SK-N-SH (cell line): ENCODE results near the gene PRKCH. TPM values are rescaled to one million over a fixed set of nuclear protein-coding genes. Genes with fewer than 3 reads are reported as not detected.

Experiments
- CTCF ChIA-PET: fragments of 300-600, 350-600 bp; formaldehyde crosslinking; extraction: SDS; loops from one replicate; lab custom pipeline; 2021; lab: Yijun Ruan, JAX
- POLR2A ChIA-PET: fragments of 350-600 bp; sonication (Branson Sonifier 250); formaldehyde crosslinking; extraction: SDS; loops from one replicate; lab custom pipeline; 2020; ENCODE audit warnings: antibody characterized with exemption, inconsistent platforms; lab: Yijun Ruan, JAX
- DNase-seq: peaks from one replicate; pipeline ENCODE4 v3.0.0; 2012
- H2AFZ ChIP-seq: fragments of 200-600 bp; sonication (generic); 2 replicates; pipeline ENCODE4 v1.8.1; 2016; ENCODE audit warnings: antibody characterized with exemption, mild to moderate bottlenecking, low read depth
- H3F3A ChIP-seq: fragments of 200-600 bp; sonication (generic); replicated peaks from 2 replicates; pipeline ENCODE3; 2016; ENCODE audit warnings: antibody characterized with exemption, mild to moderate bottlenecking; ENCODE audit not compliant: insufficient read depth
- H3K27ac ChIP-seq, 2 experiments: fragments of 200-500 bp in 1 of 2; fragments of 200-600 bp in 1 of 2; sonication (Bioruptor generic) in 1 of 2; sonication (generic), shearing (Covaris generic) in 1 of 2; 2 replicates each; pipeline versions ENCODE4 v1.5.1 to v1.6.1; 2014 to 2016; ENCODE audit warnings: low read depth in 2 of 2, inconsistent platforms in 1 of 2, low read length in 1 of 2, mild to moderate bottlenecking in 1 of 2, mixed read lengths in 1 of 2
- H3K27me3 ChIP-seq: fragments of 200-600 bp; sonication (generic), shearing (Covaris generic); 2 replicates; pipeline ENCODE4 v1.6.1; 2016; ENCODE audit warnings: mixed run types; ENCODE audit not compliant: insufficient read depth
- H3K36me3 ChIP-seq, 2 experiments: fragments of 200-500 bp in 1 of 2; fragments of 200-600 bp in 1 of 2; sonication (Bioruptor generic) in 1 of 2; sonication (generic) in 1 of 2; replicated peaks in 1 of 2; 2 replicates each; pipeline versions ENCODE3 to v1.5.1; 2014 to 2016; ENCODE audit warnings: low read length in 1 of 2, mild to moderate bottlenecking in 1 of 2; ENCODE audit not compliant: insufficient read depth in 2 of 2, control insufficient read depth in 1 of 2
- H3K4me1 ChIP-seq, 2 experiments: fragments of 200-500 bp in 1 of 2; fragments of 200-600 bp in 1 of 2; sonication (Bioruptor generic) in 1 of 2; sonication (generic), shearing (Covaris generic) in 1 of 2; 2 replicates each; pipeline versions ENCODE4 v1.5.1 to v1.6.1; 2014 to 2016; ENCODE audit warnings: low read depth in 1 of 2, low read length in 1 of 2, mixed run types in 1 of 2; ENCODE audit not compliant: insufficient read depth in 2 of 2, control insufficient read depth in 1 of 2
- H3K4me2 ChIP-seq: fragments of 200-600 bp; sonication (generic), shearing (Covaris generic); 2 replicates; pipeline ENCODE4 v1.6.1; 2017; ENCODE audit warnings: mixed run types
- H3K4me3 ChIP-seq, 2 experiments: fragments of 200-500 bp in 1 of 2; fragments of 200-600 bp in 1 of 2; sonication (Bioruptor generic) in 1 of 2; sonication (generic), shearing (Covaris generic) in 1 of 2; 2 replicates each; pipeline versions ENCODE4 v1.5.1 to v1.8.1; 2014 to 2016; ENCODE audit warnings: low read depth in 2 of 2, inconsistent platforms in 1 of 2, low read length in 1 of 2, mild to moderate bottlenecking in 1 of 2, mixed read lengths in 1 of 2, moderate library complexity in 1 of 2
- H3K79me2 ChIP-seq: fragments of 200-600 bp; sonication (generic); 2 replicates; pipeline ENCODE4 v1.8.1; 2017; ENCODE audit warnings: mild to moderate bottlenecking; ENCODE audit not compliant: insufficient read depth
- H3K9ac ChIP-seq: fragments of 200-600 bp; sonication (generic); 2 replicates; pipeline ENCODE4 v1.6.1; 2017; ENCODE audit warnings: mixed run types
- H3K9me2 ChIP-seq: fragments of 200-600 bp; sonication (generic); 2 replicates; pipeline ENCODE4 v1.6.1; 2017; ENCODE audit warnings: mixed run types
- H3K9me3 ChIP-seq: fragments of 200-600 bp; sonication (generic); 2 replicates; pipeline ENCODE4 v1.6.1; 2017; ENCODE audit warnings: mixed run types, mild to moderate bottlenecking, moderate library complexity
- H4K20me1 ChIP-seq: fragments of 200-600 bp; sonication (generic); 2 replicates; pipeline ENCODE4 v1.6.1; 2017; ENCODE audit warnings: mild to moderate bottlenecking, mixed run types; ENCODE audit not compliant: insufficient read depth
- CHD2 ChIP-seq: fragments of 150-350 bp; IDR thresholded peaks from 2 replicates; pipeline ENCODE4 v1.6.1; 2018; ENCODE audit warnings: low read length; ENCODE audit not compliant: partially characterized antibody
- EP300 ChIP-seq, 2 experiments: IDR thresholded peaks; 2 replicates each; pipeline versions ENCODE4 v1.4.0 to v1.6.1; 2012; ENCODE audit warnings: borderline replicate concordance in 1 of 2, low read depth in 1 of 2, low read length in 1 of 2
- EZH2phosphoT487 ChIP-seq: fragments of 200-600 bp; sonication (generic); IDR thresholded peaks from 2 replicates; pipeline ENCODE4 v1.6.1; 2017; ENCODE audit warnings: low read depth, mixed run types, mild to moderate bottlenecking, antibody characterized with exemption, moderate library complexity, borderline replicate concordance
- FOXM1 ChIP-seq: IDR thresholded peaks from 2 replicates; pipeline ENCODE4 v1.4.0; 2012; ENCODE audit warnings: low read depth, mild to moderate bottlenecking
- GATA2 ChIP-seq: sonication (generic); formaldehyde crosslinking; IDR thresholded peaks from 2 replicates; pipeline ENCODE4 v1.5.0; 2020; ENCODE audit warnings: mild to moderate bottlenecking, missing genetic modification reagents
- MEF2A ChIP-seq: IDR thresholded peaks from 2 replicates; pipeline ENCODE4 v1.4.0; 2012; ENCODE audit warnings: low read depth, borderline replicate concordance
- NFIC ChIP-seq: IDR thresholded peaks from 2 replicates; pipeline ENCODE4 v1.4.0; 2012; ENCODE audit warnings: borderline replicate concordance
- RCOR1 ChIP-seq: fragments of 150-350 bp; IDR thresholded peaks from 2 replicates; pipeline ENCODE4 v1.6.1; 2017; ENCODE audit warnings: antibody characterized with exemption, low read length
- RXRA ChIP-seq: IDR thresholded peaks from 2 replicates; pipeline ENCODE4 v1.4.0; 2012; ENCODE audit warnings: low read depth, mild to moderate bottlenecking, borderline replicate concordance
- SIN3A ChIP-seq: IDR thresholded peaks from 2 replicates; pipeline ENCODE4 v1.6.1; 2012; ENCODE audit warnings: low read depth, mild to moderate bottlenecking, low read length, moderate library complexity, borderline replicate concordance
- TAF1 ChIP-seq: IDR thresholded peaks from 2 replicates; pipeline ENCODE4 v1.6.1; 2012; ENCODE audit warnings: low read depth, mild to moderate bottlenecking, low read length, moderate library complexity, borderline replicate concordance
- TCF12 ChIP-seq: IDR thresholded peaks from 2 replicates; pipeline ENCODE4 v1.4.0; 2012
- YY1 ChIP-seq: IDR thresholded peaks from 2 replicates; pipeline ENCODE4 v1.4.0; 2012; ENCODE audit warnings: low read depth, mild to moderate bottlenecking
- WGBS: methylation state at CpG from one replicate; pipeline ENCODE4 v1.1.6; 2017; ENCODE audit warnings: low lambda C conversion rate; 5-methylcytosine and 5-hydroxymethylcytosine counted together
- polyA plus RNA-seq, 3 experiments: library from polyadenylated mRNA; depleted of rRNA; stranded (reverse); fragments of >200 nt; gene quantifications; 2 replicates each; pipeline ENCODE4 v1.2.3, GENCODE V29; 2012
- TF ChIP-seq, protein P1 (sequence below): IDR thresholded peaks from 2 replicates; pipeline ENCODE4; 2012
- TF ChIP-seq, protein P2 (sequence below): fragments of 150-350 bp; IDR thresholded peaks from 2 replicates; pipeline ENCODE4 v1.6.1; 2016; ENCODE audit warnings: mild to moderate bottlenecking, low read depth, low read length
- TF ChIP-seq, protein P3 (sequence below): IDR thresholded peaks from 2 replicates; pipeline ENCODE4 v1.4.0; 2012; ENCODE audit warnings: low read depth

Gene PRKCH
- polyA plus RNA-seq, 1 of the 3 experiments (the other 2 are of a cell fraction): 4.2 TPM

DNA sequence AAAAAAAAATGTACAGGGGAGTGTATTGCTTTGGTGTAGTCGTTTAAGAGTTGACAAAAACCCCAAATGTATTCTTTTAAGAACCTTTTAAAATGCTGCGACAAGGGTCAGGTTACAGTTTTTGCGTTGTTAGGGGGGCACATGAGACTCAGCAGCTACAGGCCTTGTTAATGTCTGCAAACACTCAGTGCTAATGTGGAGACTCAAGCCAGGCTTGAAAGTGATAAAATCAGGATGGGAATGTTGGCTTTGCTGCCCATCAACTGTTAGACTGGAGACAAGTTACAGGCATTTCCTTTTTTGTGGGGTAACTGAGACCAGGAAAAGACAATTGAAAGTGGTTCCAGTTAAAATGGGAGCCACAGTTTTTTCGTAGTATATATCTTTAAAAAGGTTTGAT lies 84.8 kb downstream of the PRKCH start:
- Histone ChIP-seq H4K20me1 (no peaks in the 10 kb centered on the region), H3K4me2 (0 out of 2 replicates have a peak overlapping the region, but pooled peaks have one; percentile 22), H3K27me3 (no peaks in the 10 kb centered on the region)
- WGBS: 25% methylated on average over 4 of the region's 4 CpGs
- TF ChIP-seq TCF12 (peak; percentile 57; the same call in 1 of the 2 replicates), GATA2 (no peak), SIN3A (no peak)
- TF ChIP-seq, protein P1, sequence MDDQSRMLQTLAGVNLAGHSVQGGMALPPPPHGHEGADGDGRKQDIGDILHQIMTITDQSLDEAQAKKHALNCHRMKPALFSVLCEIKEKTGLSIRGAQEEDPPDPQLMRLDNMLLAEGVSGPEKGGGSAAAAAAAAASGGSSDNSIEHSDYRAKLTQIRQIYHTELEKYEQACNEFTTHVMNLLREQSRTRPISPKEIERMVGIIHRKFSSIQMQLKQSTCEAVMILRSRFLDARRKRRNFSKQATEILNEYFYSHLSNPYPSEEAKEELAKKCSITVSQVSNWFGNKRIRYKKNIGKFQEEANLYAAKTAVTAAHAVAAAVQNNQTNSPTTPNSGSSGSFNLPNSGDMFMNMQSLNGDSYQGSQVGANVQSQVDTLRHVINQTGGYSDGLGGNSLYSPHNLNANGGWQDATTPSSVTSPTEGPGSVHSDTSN: peak; percentile 52
- TF ChIP-seq, all 33 proteins: peak for 2
- Histone ChIP-seq H3K9me3 (no peaks in the 10 kb centered on the region), H3K27ac (peak overlapping the region in 1 of 2 experiments; percentile 29; a peak in 1 of 4 replicates), H3K9ac (no peak overlapping the region), H2AFZ (no peak overlapping the region), H3K36me3 (no peaks in the 10 kb centered on the region), H3K9me2 (no peaks in the 10 kb centered on the region), H3F3A (no peaks in the 10 kb centered on the region), H3K4me3 (no peak overlapping the region), H3K4me1 (peaks cover 0 to 13% of the 10 kb centered on the region in 2 experiments; a peak in 2 of 4 replicates), H3K79me2 (no peaks in the 10 kb centered on the region)
- ChIA-PET CTCF (no interaction called here), POLR2A (no interaction called here)
- DNase-seq: peak; percentile 23

DNA sequence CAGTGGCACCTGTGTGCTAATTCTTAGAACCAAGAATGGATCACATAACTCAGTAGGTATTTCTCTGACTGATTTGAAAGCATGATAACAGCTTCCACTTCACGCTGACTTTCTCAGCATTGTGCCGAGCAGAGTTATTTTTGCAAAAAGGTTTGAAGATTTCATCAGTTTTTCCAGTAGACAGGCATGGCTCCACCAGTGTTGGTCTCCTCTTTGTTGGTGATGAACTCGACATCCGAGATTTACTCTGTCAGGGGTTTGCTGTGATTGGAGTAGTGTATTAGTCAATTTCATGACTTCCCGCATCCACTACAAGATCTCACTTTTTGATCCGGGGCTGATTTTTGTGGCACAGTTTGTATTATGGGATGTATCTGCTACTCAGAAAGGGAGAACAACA lies 85.3 kb downstream of the PRKCH start:
- Histone ChIP-seq H3F3A (no peaks in the 10 kb centered on the region), H3K4me1 (peaks cover 0 to 13% of the 10 kb centered on the region in 2 experiments; a peak in 2 of 4 replicates), H3K36me3 (no peaks in the 10 kb centered on the region)
- POLR2A ChIA-PET: no interaction called here
- TF ChIP-seq, protein P2, sequence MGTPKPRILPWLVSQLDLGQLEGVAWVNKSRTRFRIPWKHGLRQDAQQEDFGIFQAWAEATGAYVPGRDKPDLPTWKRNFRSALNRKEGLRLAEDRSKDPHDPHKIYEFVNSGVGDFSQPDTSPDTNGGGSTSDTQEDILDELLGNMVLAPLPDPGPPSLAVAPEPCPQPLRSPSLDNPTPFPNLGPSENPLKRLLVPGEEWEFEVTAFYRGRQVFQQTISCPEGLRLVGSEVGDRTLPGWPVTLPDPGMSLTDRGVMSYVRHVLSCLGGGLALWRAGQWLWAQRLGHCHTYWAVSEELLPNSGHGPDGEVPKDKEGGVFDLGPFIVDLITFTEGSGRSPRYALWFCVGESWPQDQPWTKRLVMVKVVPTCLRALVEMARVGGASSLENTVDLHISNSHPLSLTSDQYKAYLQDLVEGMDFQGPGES: no peak
- TF ChIP-seq TAF1: no peak
- no peak for TF ChIP-seq NFIC
- no peak for TF ChIP-seq YY1
- no peak for TF ChIP-seq EP300 (IDR thresholded peaks at IDR 0.05; ENCODE audit: borderline replicate concordance in 1 of 2, low read depth in 1 of 2, low read length in 1 of 2)
- no peak for TF ChIP-seq EZH2phosphoT487
- TF ChIP-seq RCOR1: no peak
- TF ChIP-seq RXRA: no peak
- TF ChIP-seq MEF2A: no peak
- TF ChIP-seq FOXM1: no peak
- TF ChIP-seq CHD2: no peak
- TF ChIP-seq, protein P3, sequence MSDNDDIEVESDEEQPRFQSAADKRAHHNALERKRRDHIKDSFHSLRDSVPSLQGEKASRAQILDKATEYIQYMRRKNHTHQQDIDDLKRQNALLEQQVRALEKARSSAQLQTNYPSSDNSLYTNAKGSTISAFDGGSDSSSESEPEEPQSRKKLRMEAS: no peak
- TF ChIP-seq, all 33 proteins: peak for 0
- WGBS: 51% methylated on average over 6 of the region's 6 CpGs
- Histone ChIP-seq H4K20me1 (no peaks in the 10 kb centered on the region), H3K9ac (no peak overlapping the region), H3K9me3 (no peaks in the 10 kb centered on the region), H3K9me2 (no peaks in the 10 kb centered on the region), H3K4me2 (0 out of 2 replicates have a peak overlapping the region, but pooled peaks have one; percentile 22), H3K4me3 (no peak overlapping the region), H2AFZ (0 out of 2 replicates have a peak overlapping the region, but pooled peaks have one; percentile 30), H3K79me2 (no peaks in the 10 kb centered on the region), H3K27ac (peak overlapping the region in 1 of 2 experiments; percentile 29; a peak in 1 of 4 replicates), H3K27me3 (no peaks in the 10 kb centered on the region)
- CTCF ChIA-PET: no interaction called here
- DNase-seq: no peak
